ENCODE data around the gene DNAAF6. TPM values are rescaled to one million over a fixed set of nuclear protein-coding genes. Genes with fewer than 3 reads are reported as not detected.
A peak's percentile ranks its signal among the peaks of the same experiment; 100 is the strongest.

Gene DNAAF6
- total RNA-seq, 1 donor from 2014 or later, result not detected

- no peak overlapping the region for H3K4me2 ChIP-seq (ENCODE audit: low read length)
- no peak for TF ChIP-seq EZH2 (IDR thresholded peaks at IDR 0.05; ENCODE audit: insufficient read depth, low read length)
- no peak for TF ChIP-seq CTCF (IDR thresholded peaks at IDR 0.05; ENCODE audit: insufficient read depth, low read depth, low read length)
- Mint-ChIP-seq H3K36me3 (ENCODE audit: low read depth, unreplicated experiment) (no peaks in the 10 kb centered on the region), H3K4me1 (ENCODE audit: low read depth, unreplicated experiment) (no peaks in the 10 kb centered on the region), H3K4me3 (ENCODE audit: unreplicated experiment) (no peak overlapping the region), H3K27ac (ENCODE audit: unreplicated experiment) (no peak overlapping the region), H3K9me3 (ENCODE audit: unreplicated experiment) (no peaks in the 10 kb centered on the region), H3K27me3 (ENCODE audit: low read depth, unreplicated experiment) (no peaks in the 10 kb centered on the region)
- FAIRE-seq (no peak), DNase-seq (ENCODE audit: low read depth) (no peak)
- H3K27ac ChIP-seq (ENCODE audit: low read depth, low read length), result no peak overlapping the region
- no peak overlapping the region for H3K9ac ChIP-seq (ENCODE audit: low read length)
- H3K27me3 ChIP-seq (ENCODE audit: insufficient read depth, low read length), result no peaks in the 10 kb centered on the region
- no peak overlapping the region for H3K4me3 ChIP-seq (ENCODE audit: insufficient read depth, low read depth, low read length)
- H3K36me3 ChIP-seq (ENCODE audit: insufficient read depth, low read length), result no peaks in the 10 kb centered on the region
- H3K79me2 ChIP-seq (ENCODE audit: insufficient read depth, low read length), result no peaks in the 10 kb centered on the region
- H3K9me3 ChIP-seq (ENCODE audit: insufficient read depth, low read depth, low read length), result no peaks in the 10 kb centered on the region
- no peak overlapping the region for H2AFZ ChIP-seq (ENCODE audit: low read depth, low read length)
- no peaks in the 10 kb centered on the region for H3K4me1 ChIP-seq (ENCODE audit: insufficient read depth, low read length)
- no peaks in the 10 kb centered on the region for H4K20me1 ChIP-seq (ENCODE audit: insufficient read depth, low read length)
Observed at GRCh38 chrX:107168257-107168656, 38.2 kb upstream of the DNAAF6 start.

GRCh38 chrX:107168712-107169111 lies 37.7 kb upstream of the DNAAF6 start:
- no peaks in the 10 kb centered on the region for H3K79me2 ChIP-seq (ENCODE audit: insufficient read depth, low read length)
- no peak overlapping the region for H3K27ac Mint-ChIP-seq (ENCODE audit: unreplicated experiment)

More at GRCh38 chrX:107168712-107169111, 37.7 kb upstream of the DNAAF6 start:
- FAIRE-seq (peak; percentile 76), DNase-seq (ENCODE audit: low read depth) (no peak)
- Histone ChIP-seq H4K20me1 (ENCODE audit: insufficient read depth, low read length) (no peaks in the 10 kb centered on the region), H3K4me3 (ENCODE audit: insufficient read depth, low read depth, low read length) (no peak overlapping the region), H3K9me3 (ENCODE audit: insufficient read depth, low read depth, low read length) (no peaks in the 10 kb centered on the region), H3K36me3 (ENCODE audit: insufficient read depth, low read length) (no peaks in the 10 kb centered on the region), H3K9ac (ENCODE audit: low read length) (no peak overlapping the region), H3K27ac (ENCODE audit: low read depth, low read length) (no peak overlapping the region), H2AFZ (ENCODE audit: low read depth, low read length) (no peak overlapping the region), H3K27me3 (ENCODE audit: insufficient read depth, low read length) (no peaks in the 10 kb centered on the region), H3K4me2 (ENCODE audit: low read length) (no peak overlapping the region), H3K4me1 (ENCODE audit: insufficient read depth, low read length) (no peaks in the 10 kb centered on the region)
- no peak overlapping the region for H3K4me3 Mint-ChIP-seq (ENCODE audit: unreplicated experiment)
- no peaks in the 10 kb centered on the region for H3K4me1 Mint-ChIP-seq (ENCODE audit: low read depth, unreplicated experiment)
- H3K9me3 Mint-ChIP-seq (ENCODE audit: unreplicated experiment), result no peaks in the 10 kb centered on the region
- H3K27me3 Mint-ChIP-seq (ENCODE audit: low read depth, unreplicated experiment), result no peaks in the 10 kb centered on the region
- TF ChIP-seq CTCF (IDR thresholded peaks at IDR 0.05; ENCODE audit: insufficient read depth, low read depth, low read length) (no peak), EZH2 (IDR thresholded peaks at IDR 0.05; ENCODE audit: insufficient read depth, low read length) (no peak)
- no peaks in the 10 kb centered on the region for H3K36me3 Mint-ChIP-seq (ENCODE audit: low read depth, unreplicated experiment)
